Kidney epithelial cell (primary cell): ENCODE data around the gene COPE. TPM values are rescaled to one million over a fixed set of nuclear protein-coding genes. Genes with fewer than 3 reads are reported as not detected.

Experiments used
- DNase-seq: peaks from one replicate; pipeline ENCODE4 v3.0.0-alpha.2; 2010; ENCODE audit warnings: low read depth
- H3K27me3 ChIP-seq: 2 replicates; pipeline ENCODE4 v1.6.0; 2011; ENCODE audit warnings: low read length; ENCODE audit not compliant: control insufficient read depth, insufficient read depth
- H3K36me3 ChIP-seq: 2 replicates; pipeline ENCODE4 v1.5.1; 2011; ENCODE audit warnings: low read length; ENCODE audit not compliant: control insufficient read depth, insufficient read depth
- H3K4me3 ChIP-seq: 2 replicates; pipeline ENCODE4 v1.5.1; 2011; ENCODE audit warnings: low read depth, mild to moderate bottlenecking, control low read depth, low read length
- CTCF ChIP-seq: IDR thresholded peaks from 2 replicates; pipeline ENCODE4 v1.5.1; 2011; ENCODE audit warnings: mild to moderate bottlenecking, moderate library complexity, low read length, control low read depth, inconsistent platforms; ENCODE audit not compliant: insufficient read depth, poor library complexity, severe bottlenecking
- total RNA-seq: library from RNA; depleted of rRNA; stranded (reverse); fragments of >200 nt; gene quantifications from 2 replicates; pipeline ENCODE4 v1.2.3, GENCODE V29; 2015

The COPE gene
- total RNA-seq, 1 donor from 2014 or later, result 437 TPM

DNA sequence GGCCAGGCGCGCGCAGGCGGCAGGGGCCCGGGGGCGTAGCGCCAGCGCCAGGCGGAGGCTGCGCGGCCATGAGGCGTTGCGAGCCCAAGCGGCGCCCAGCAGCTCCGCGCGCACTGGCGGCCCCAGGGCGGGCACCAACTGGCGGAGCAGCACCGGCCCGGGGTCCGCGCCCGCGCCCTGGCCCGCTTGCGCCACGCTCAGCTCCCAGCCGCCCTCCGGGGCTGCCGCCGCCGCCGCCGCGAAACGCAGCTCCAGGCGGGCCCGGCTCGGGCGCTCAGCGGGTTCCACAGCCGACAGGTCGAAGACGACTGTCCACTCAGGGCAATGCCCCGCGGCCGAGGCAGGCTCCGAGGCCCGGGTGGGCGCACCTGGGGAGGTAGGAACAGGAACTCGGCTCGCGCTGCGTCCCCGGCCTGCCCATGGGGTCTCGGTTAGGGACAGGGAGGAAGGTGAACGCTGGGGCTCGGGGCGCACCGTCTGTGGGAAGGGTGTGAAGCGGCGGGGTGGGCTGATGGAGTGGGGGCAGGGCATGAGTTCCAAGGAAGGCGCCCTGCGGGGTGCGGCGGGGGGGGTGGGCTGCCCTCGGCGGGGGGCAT lies 50.1 kb downstream of the COPE start:
- no peak for TF ChIP-seq CTCF
- Histone ChIP-seq H3K4me3 (no peak overlapping the region), H3K36me3 (peaks cover 9% of the 10 kb centered on the region), H3K27me3 (peaks cover 23% of the 10 kb centered on the region)
- no peak for DNase-seq

- Histone ChIP-seq H3K4me3 (no peak overlapping the region), H3K27me3 (peaks cover 23% of the 10 kb centered on the region), H3K36me3 (peaks cover 9% of the 10 kb centered on the region)
- no peak for TF ChIP-seq CTCF
- no peak for DNase-seq
Measured at GRCh38 chr19:18868380-18869022, 50.7 kb downstream of the COPE start.

GRCh38 chr19:18867751-18868150 lies 51.4 kb downstream of the COPE start:
- Histone ChIP-seq H3K4me3 (no peak overlapping the region), H3K36me3 (peaks cover 9% of the 10 kb centered on the region), H3K27me3 (peaks cover 23% of the 10 kb centered on the region)
- TF ChIP-seq CTCF, result no peak
- DNase-seq, result no peak

- Histone ChIP-seq H3K36me3 (peaks cover 9% of the 10 kb centered on the region), H3K27me3 (peaks cover 23% of the 10 kb centered on the region), H3K4me3 (no peak overlapping the region)
- DNase-seq, result no peak
- no peak for TF ChIP-seq CTCF
Measured at GRCh38 chr19:18867199-18867598, 52.0 kb downstream of the COPE start.

GRCh38 chr19:18866800-18867123 lies 52.4 kb downstream of the COPE start:
- TF ChIP-seq CTCF, result no peak
- Histone ChIP-seq H3K36me3 (peaks cover 9% of the 10 kb centered on the region), H3K27me3 (peaks cover 23% of the 10 kb centered on the region)

More at GRCh38 chr19:18866800-18867123, 52.4 kb downstream of the COPE start:
- no peak overlapping the region for H3K4me3 ChIP-seq
- no peak for DNase-seq
